Chondrocyte (in vitro differentiated cells): ENCODE measurements around the gene FARP1. TPM values are rescaled to one million over a fixed set of nuclear protein-coding genes. Genes with fewer than 3 reads are reported as not detected.

Experiments used
- DNase-seq: peaks from one replicate; pipeline ENCODE4 v3.0.0; 2021; ENCODE audit warnings: mixed read lengths, low spot score
- H3K27ac Mint-ChIP-seq: one replicate; pipeline ENCODE4 v1.8.0; 2021; ENCODE audit warnings: mild to moderate bottlenecking, moderate library complexity, mixed read lengths; ENCODE audit not compliant: unreplicated experiment
- H3K27me3 Mint-ChIP-seq: 2 replicates; pipeline ENCODE4 v1.8.0; 2021; ENCODE audit warnings: low read depth, mixed read lengths
- H3K36me3 Mint-ChIP-seq: 2 replicates; pipeline ENCODE4 v1.8.0; 2021; ENCODE audit warnings: low read depth, mixed read lengths
- H3K4me1 Mint-ChIP-seq: 2 replicates; pipeline ENCODE4 v1.8.0; 2021; ENCODE audit warnings: low read depth, mild to moderate bottlenecking, mixed read lengths
- H3K4me3 Mint-ChIP-seq: one replicate; pipeline ENCODE4 v1.8.0; 2021; ENCODE audit warnings: mild to moderate bottlenecking, moderate library complexity, mixed read lengths; ENCODE audit not compliant: unreplicated experiment
- H3K9me3 Mint-ChIP-seq: 2 replicates; pipeline ENCODE4 v1.8.0; 2021; ENCODE audit warnings: low read depth, mixed read lengths
- total RNA-seq: library from RNA; stranded (reverse); gene quantifications from 3 replicates; pipeline ENCODE4 v1.2.1, GENCODE V29; 2021
- TF ChIP-seq, protein P1 (sequence below): fragments of 200-600 bp; sonication (generic); IDR thresholded peaks from 2 replicates; pipeline ENCODE4 v1.5.0; 2021; ENCODE audit warnings: antibody characterized with exemption, mild to moderate bottlenecking, moderate library complexity

Gene FARP1
- total RNA-seq, 1 donor from 2014 or later: 331 TPM

GRCh38 chr13:98459171-98459681, 316.3 kb downstream of the FARP1 start:
- no peaks in the 10 kb centered on the region for H3K27me3 Mint-ChIP-seq
- no peak overlapping the region for H3K27ac Mint-ChIP-seq
- H3K4me3 Mint-ChIP-seq: no peak overlapping the region
- peak; percentile 76 for DNase-seq
- peaks cover 47% of the 10 kb centered on the region for H3K4me1 Mint-ChIP-seq
- H3K9me3 Mint-ChIP-seq: no peaks in the 10 kb centered on the region
- H3K36me3 Mint-ChIP-seq: peaks cover 31% of the 10 kb centered on the region
- TF ChIP-seq, protein P1, sequence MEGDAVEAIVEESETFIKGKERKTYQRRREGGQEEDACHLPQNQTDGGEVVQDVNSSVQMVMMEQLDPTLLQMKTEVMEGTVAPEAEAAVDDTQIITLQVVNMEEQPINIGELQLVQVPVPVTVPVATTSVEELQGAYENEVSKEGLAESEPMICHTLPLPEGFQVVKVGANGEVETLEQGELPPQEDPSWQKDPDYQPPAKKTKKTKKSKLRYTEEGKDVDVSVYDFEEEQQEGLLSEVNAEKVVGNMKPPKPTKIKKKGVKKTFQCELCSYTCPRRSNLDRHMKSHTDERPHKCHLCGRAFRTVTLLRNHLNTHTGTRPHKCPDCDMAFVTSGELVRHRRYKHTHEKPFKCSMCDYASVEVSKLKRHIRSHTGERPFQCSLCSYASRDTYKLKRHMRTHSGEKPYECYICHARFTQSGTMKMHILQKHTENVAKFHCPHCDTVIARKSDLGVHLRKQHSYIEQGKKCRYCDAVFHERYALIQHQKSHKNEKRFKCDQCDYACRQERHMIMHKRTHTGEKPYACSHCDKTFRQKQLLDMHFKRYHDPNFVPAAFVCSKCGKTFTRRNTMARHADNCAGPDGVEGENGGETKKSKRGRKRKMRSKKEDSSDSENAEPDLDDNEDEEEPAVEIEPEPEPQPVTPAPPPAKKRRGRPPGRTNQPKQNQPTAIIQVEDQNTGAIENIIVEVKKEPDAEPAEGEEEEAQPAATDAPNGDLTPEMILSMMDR: no peak

- Mint-ChIP-seq H3K27ac (peak overlapping the region; percentile 50), H3K27me3 (no peaks in the 10 kb centered on the region), H3K9me3 (no peaks in the 10 kb centered on the region), H3K36me3 (peaks cover 30% of the 10 kb centered on the region), H3K4me3 (no peak overlapping the region), H3K4me1 (peaks cover 41% of the 10 kb centered on the region)
- DNase-seq: peak; percentile 72
- TF ChIP-seq, protein P1: no peak
Observed at GRCh38 chr13:98459721-98460370, 317.0 kb downstream of the FARP1 start.

- H3K4me3 Mint-ChIP-seq: no peak overlapping the region
- no peaks in the 10 kb centered on the region for H3K27me3 Mint-ChIP-seq
- H3K4me1 Mint-ChIP-seq: peaks cover 35% of the 10 kb centered on the region
- peak overlapping the region; percentile 12 for H3K27ac Mint-ChIP-seq
- H3K36me3 Mint-ChIP-seq: peaks cover 33% of the 10 kb centered on the region
- DNase-seq: peak; percentile 65
- TF ChIP-seq, protein P1: no peak
- H3K9me3 Mint-ChIP-seq: no peaks in the 10 kb centered on the region
Observed at GRCh38 chr13:98460516-98460915, 317.6 kb downstream of the FARP1 start.

- peak; percentile 72 for DNase-seq
- TF ChIP-seq, protein P1: no peak
- peaks cover 33% of the 10 kb centered on the region for H3K36me3 Mint-ChIP-seq
- H3K27me3 Mint-ChIP-seq: no peaks in the 10 kb centered on the region
- no peak overlapping the region for H3K27ac Mint-ChIP-seq
- no peaks in the 10 kb centered on the region for H3K9me3 Mint-ChIP-seq
- peaks cover 31% of the 10 kb centered on the region for H3K4me1 Mint-ChIP-seq
- H3K4me3 Mint-ChIP-seq: no peak overlapping the region
Observed at GRCh38 chr13:98461486-98462240, 318.8 kb downstream of the FARP1 start.

DNA sequence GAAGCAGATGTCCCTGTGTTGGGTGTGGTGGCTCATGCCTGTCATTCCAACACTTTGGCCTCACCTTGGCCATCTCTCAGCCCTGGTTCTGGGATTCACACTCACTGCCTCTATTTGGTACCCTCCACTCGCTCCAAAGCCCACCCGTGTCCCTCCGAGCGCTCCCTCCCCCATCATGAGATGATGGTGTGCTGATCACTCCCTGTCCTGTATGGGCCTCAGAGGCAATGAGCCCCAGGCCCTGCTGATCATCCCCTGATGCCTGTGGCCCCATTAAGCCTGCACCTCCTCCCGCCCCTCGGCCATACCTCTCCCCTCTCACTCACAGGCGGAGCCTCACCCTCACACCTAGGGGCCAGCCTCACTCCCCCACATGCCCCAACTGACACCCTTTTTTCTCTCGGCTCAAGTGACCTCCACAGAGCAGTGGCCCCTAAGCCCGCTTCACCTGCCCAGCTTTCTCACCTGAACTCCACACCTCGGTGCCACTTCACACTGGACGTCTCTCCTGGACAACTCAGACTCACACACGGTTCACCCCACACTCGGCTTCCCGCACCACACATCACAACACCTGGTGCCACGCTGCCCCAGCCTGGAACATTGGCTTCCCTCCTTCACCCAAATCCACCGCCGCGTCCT, 319.5 kb downstream of the FARP1 start:
- DNase-seq: peak; percentile 76
- no peaks in the 10 kb centered on the region for H3K9me3 Mint-ChIP-seq
- H3K4me3 Mint-ChIP-seq: peak overlapping the region; percentile 29
- peak overlapping the region; percentile 68 for H3K27ac Mint-ChIP-seq
- TF ChIP-seq, protein P1: no peak
- peaks cover 29% of the 10 kb centered on the region for H3K36me3 Mint-ChIP-seq
- H3K4me1 Mint-ChIP-seq: peaks cover 31% of the 10 kb centered on the region
- no peaks in the 10 kb centered on the region for H3K27me3 Mint-ChIP-seq
